NCI-H82 treated with DMSO at 0.1 percent for 48 hours (cell line): ENCODE data around the gene SPACA6.

ENCODE experiments used
- DNase-seq: peaks from one replicate; lab custom pipeline; 2025; ENCODE audit not compliant: unreplicated experiment; lab: John Stamatoyannopoulos, UW

The SPACA6 gene

GRCh38 chr19:51703575-51704515 is 10.7 kb downstream of the SPACA6 start:
- DNase-seq = peak; percentile 56

- no peak for DNase-seq
Observed at GRCh38 chr19:51704626-51705025, 11.5 kb downstream of the SPACA6 start.

DNA sequence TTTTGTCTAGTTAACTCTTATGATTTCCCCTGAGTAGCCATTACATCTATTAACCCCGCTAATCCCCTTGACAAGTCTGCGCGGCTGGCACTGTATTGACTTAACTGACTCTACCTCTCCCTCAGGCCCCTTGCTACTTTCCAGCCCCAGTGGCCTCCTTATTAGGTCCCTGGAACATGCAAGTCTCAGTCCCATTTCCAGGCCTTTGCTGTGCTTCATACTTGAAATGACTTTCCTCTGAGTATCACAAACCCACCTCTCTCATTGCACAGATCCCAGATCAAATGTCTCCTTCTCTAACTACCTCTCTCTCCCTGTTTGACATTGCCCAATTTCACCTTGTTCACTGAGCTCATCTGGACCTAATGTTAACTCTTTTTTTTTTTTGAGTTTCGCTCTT is 13.2 kb downstream of the SPACA6 start:
- DNase-seq = no peak

DNA sequence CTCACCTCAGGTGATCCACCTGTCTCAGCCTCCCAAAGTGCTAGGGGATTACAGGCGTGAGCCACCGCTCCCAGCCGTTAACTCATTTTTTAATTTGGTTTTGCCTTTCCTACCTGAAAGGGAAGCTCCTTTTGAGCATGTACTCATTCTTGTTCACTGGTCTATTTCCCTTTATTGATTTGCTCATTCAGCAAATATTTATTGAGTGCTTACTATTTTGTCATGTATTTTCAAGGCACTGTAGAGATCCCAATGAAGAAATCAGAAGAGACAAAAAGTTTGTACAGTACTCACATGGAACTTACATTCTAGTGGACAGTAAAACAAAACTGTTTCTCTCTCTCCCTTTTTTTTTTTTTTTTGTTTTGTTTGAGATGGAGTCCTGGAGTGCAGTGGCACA is 13.8 kb downstream of the SPACA6 start:
- no peak for DNase-seq

DNA sequence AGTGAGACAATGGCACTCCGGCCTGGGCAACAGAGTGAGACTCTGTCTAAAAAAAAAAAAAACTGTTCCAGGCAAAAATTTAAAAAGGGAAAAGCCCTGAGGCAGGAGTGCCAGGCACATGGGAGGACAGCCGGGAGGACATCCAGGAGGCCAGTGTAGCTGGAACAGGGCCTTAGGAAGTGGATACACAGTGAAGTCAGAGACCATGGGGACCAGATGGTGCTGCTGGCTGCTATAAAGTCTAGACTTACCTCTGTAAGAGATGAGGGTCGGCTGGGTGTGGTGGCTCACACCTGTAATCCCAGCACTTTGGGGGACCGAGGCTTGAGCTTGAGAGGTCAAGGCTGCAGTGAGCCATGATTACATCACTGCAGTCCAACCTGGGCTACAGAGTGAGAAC is 15.7 kb downstream of the SPACA6 start:
- no peak for DNase-seq

DNA sequence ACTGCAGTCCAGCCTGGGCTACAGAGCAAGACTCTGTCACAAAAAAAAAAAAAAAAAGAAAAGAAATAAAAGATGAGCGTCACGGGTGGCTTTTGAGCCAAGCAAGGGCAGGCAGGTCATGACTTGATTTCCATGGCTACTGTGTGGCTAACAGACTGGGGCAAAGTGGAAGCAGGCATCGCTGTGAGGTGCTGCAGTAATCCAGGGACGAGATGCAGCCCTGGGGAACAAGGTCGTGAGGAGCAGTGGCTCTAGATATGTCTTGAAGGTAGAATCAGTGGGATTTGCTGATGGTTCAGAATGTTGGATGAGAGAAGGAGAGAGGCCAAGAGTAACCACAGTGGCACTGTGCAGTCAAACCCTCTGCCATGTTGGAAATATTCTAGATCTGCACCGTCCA is 16.4 kb downstream of the SPACA6 start:
- no peak for DNase-seq

DNA sequence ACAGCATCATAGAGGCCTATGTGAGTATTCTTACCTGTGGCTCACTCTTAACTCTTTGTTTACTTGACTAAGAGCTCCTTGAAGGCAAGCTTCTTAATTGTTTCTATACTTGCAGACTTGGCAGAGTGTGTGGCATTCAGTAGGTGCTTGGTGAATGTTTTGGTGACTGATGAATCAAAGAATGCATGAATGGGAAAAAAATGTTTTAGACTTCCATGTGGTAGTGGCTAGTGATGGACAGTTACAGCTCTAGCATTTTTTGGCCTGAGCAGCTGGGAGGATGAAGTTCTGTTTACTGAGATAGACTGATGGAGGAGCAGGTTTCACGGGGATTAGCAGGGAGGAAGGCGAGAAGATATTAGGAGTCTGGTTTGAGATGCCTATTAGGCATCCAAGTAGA is 17.0 kb downstream of the SPACA6 start:
- DNase-seq = no peak

GRCh38 chr19:51711702-51712101 is 18.6 kb downstream of the SPACA6 start:
- no peak for DNase-seq

DNA sequence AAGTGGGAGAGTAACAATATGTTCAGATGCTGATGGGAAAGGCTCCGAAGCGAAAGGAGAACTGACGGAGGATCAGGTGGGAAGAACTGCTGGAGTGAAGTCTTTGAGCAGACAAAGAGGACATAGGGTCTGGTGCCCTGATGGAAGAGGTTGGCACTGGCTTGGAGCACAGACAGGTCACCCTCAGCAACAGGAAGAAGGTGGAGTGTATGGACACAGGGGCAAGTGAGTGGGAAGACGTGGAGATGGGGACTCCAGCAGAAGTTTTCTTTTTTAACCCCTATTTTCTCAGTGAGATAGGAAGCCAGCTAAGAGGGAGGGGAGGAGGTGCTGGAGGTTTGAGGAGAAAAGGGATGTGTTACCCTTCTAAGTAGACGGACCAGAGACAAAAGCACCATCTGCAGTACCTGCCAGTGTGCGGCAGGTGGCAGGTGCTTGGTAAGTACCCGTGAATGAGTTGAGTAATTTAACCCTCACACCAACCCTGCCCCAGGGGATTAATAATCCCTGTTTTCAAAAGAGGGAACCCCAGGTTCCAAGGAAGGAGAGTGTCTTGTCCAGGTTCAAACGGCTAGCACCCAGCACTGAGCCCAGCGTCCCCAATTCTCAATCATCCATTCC is 19.4 kb downstream of the SPACA6 start:
- DNase-seq = peak; percentile 6

DNA sequence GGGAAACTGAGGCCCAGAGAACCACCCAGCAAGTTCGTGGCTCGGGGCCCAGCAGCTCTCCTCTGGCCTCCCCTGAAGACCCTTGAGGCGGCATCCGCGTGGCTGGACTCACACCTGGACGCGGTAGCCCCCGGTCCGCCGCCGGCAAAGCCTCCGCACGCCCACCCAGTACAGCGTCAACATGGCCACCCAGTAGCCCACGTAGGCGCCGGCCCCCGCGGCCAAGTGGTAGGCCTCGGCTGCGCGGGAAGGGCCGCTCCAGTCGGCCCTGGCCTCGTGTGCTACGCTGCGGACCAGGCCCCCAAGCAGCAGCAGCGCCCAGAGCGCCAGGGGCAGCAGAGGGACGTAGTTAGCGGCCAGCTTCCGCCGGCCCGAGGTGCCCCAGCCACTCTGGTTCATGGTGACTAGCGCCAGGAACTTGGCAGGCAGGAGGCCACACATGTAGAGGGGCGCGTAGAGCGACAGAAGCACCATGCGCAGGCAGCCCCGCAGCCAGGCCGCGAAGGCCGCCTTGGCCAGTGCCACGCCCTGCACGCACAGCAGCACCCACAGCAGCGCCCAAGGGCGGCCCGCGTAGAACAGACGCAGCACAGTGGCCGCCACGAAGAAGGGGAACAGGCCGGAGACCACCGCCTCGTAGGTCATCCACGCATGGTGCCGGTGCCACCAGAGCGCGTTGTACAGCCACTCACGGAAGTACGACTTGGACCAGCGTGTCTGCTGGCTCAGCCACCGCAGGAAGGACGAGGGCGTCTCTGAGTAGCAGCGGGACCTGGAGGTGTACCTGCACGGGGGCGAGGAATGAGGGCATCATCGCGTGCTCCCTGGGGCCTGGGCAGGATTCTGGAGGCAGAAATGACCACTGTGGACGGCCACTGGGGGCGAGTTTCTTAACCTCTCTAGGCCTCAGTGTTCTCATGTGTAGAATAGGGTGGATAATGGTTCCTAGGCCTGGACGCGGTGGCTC is 20.5 kb downstream of the SPACA6 start:
- no peak for DNase-seq

DNA sequence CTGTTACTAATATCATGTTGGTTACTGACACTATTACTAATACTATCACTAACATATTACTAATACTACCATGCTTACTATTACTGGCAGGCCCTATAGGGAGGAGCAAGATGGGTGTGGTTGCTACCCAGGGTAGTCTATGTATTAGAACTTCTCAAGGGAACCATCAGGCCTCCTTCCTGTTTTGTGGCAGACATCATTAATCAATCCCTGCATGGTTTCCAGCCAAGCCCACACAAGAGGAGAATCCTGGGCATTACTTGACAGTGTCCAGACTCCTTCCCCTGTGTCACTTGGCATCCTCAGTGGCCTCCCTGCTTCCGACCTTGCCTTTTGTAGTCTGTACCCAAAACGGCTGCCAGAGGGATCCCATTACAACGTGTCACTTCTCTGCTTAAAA is 21.7 kb downstream of the SPACA6 start:
- DNase-seq = no peak

- DNase-seq = no peak
Observed at GRCh38 chr19:51715850-51716249, 22.7 kb downstream of the SPACA6 start.

- DNase-seq = no peak
Observed at GRCh38 chr19:51716925-51717324, 23.8 kb downstream of the SPACA6 start.

DNA sequence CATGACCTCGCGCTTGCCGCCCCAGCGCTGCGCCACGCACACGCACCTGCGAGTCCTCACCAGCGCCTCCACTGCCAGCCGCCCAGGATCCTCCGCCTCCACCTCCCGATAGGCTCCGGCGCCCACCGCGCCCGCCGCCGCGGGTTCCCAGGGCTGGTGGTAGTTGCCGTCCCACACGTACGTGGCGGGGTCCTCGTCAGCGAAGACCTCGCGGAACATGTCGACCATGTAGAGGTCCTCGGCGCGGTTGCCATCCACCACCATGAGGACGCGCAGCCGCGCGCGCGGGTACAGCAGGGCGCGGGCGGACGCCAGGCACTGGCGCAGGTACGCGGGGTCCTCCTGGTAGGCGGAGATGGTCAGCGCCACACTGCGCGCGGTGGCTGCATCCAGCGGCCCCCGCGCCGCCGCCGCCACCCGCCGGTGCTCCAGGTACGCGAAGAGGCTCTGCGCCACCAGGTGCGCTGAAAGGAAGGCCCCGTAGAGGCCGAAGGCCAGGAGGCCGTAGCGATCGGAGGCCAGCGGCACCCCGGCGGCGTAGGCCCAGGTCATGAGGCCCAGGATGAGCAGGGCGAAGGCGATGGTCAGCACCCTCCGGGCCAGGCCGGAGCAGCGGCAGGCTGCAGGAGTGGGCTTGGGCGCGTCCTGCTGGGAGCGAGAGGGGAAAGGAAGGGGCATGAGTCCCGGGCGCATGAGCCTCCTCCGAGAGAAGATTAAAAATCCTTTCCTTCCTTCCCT is 26.3 kb downstream of the SPACA6 start:
- DNase-seq = no peak

GRCh38 chr19:51721905-51722304 is 28.8 kb downstream of the SPACA6 start:
- no peak for DNase-seq

GRCh38 chr19:51722492-51722891 is 29.4 kb downstream of the SPACA6 start:
- DNase-seq = no peak

GRCh38 chr19:51724543-51724942 is 31.4 kb downstream of the SPACA6 start:
- no peak for DNase-seq

DNA sequence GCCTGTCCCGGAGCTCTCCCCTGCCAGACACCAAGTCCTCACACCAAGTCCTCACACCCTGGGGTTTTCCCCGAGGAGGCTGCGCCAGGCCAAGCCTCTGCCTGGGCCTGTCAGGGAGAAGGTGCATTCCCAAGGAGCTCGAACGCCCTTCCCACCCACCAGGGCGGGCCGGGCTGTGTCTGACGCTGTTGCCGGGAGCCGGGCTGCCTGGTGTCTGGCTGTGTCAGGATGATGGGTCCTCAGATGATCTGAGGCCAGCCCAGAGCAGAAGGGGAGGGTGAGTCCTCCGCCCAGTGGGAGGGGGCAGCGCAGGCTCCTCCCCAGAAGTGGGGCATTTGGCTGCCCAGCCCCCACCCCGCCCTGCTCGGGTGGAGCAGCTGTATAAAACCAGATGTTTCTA is 32.9 kb downstream of the SPACA6 start:
- DNase-seq = no peak

DNA sequence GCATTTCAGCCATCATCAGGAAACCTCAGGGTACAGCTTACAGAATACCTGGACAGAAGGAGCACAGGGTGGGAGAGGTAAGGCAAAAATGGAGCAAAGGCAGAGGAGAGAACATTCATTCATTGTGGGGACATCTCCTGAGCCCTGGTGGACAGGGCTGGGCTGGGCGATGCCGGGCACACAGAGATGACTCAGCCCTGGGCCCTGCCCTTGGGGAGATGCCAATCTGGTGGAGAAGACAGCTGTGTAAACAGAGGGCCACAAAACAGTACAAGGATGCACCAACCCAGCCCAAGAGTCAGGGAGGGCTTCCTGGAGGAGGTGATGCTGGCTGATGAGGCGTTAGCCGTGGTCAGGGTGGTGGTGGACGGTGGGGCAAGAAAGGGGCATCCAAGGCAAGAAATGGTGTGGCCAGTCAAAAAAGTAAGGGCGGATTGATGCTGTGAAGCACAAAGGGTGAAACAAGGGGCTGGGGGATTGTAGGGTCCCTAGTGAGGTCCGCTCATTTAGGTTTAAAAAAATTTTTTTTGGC is 34.3 kb downstream of the SPACA6 start:
- no peak for DNase-seq

DNA sequence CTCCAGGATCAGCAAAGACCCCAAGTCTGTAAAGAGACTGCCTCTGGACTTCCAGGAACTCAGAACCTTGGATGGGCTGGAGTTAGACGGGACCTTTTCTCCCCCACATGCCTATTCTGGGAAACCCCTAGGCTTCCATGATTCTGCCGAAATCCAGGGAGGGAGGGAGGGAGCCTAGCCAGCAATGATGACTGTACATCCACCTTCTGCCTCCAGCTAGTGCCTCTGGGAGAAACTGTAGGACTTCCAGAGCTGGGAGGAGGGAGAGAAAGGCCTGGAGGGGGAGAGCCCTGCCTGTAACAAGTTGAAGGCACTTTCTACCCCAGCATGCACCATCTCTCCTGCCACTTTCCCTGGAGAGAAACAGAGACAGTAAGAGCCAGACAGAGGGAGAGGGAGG is 36.7 kb downstream of the SPACA6 start:
- DNase-seq = no peak
